Measurements from ENCODE around the gene MARCHF3.
"Not testable (repeated sequence)": the region's sequence is repeated elsewhere in the genome, so short reads cannot be mapped to it uniquely, and the experiment has no call there.

GRCh38 chr5:126843375-126843774, 187.0 kb downstream of the MARCHF3 start:
- TF ChIP-seq, protein P1, sequence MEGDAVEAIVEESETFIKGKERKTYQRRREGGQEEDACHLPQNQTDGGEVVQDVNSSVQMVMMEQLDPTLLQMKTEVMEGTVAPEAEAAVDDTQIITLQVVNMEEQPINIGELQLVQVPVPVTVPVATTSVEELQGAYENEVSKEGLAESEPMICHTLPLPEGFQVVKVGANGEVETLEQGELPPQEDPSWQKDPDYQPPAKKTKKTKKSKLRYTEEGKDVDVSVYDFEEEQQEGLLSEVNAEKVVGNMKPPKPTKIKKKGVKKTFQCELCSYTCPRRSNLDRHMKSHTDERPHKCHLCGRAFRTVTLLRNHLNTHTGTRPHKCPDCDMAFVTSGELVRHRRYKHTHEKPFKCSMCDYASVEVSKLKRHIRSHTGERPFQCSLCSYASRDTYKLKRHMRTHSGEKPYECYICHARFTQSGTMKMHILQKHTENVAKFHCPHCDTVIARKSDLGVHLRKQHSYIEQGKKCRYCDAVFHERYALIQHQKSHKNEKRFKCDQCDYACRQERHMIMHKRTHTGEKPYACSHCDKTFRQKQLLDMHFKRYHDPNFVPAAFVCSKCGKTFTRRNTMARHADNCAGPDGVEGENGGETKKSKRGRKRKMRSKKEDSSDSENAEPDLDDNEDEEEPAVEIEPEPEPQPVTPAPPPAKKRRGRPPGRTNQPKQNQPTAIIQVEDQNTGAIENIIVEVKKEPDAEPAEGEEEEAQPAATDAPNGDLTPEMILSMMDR (IDR thresholded peaks at IDR 0.05): not testable (repeated sequence)
- not testable (repeated sequence) for TF ChIP-seq POLR2A (IDR thresholded peaks at IDR 0.05)
